ENCODE data around the gene TMEM150C. TPM values are rescaled to one million over a fixed set of nuclear protein-coding genes. Genes with fewer than 3 reads are reported as not detected.

TMEM150C gene
- polyA plus RNA-seq, 2 of the 4 experiments (the other 2 are of a cell fraction) = 1.5 to 2.1 TPM

DNA sequence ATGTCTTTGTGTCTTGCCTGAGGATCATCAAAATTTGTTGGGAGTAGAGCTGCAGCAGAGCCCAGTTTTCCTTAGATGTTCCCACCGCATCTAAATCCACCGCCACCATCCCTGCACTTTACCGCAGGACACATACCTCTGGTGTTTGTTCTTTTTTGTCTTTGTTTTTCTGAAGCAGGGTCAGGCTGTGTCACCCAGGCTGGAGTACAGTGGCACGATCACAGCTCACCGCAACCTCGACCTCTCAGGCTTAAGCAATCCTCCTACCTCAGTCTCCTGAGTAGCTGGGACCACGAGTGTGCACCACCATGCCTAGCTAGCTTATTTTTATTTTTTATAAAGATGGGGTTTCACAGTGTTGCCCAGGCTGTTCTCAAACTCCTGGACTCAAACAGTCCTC is 126.8 kb downstream of the TMEM150C start:
- ChIA-PET POLR2A (no interaction called here), CTCF (no interaction called here)
- no peak for ATAC-seq
- H3K27ac ChIP-seq = no peak overlapping the region
- H3K4me1 ChIP-seq = peaks cover 15% of the 10 kb centered on the region; the same call in 2 of the 3 replicates
- H3K4me2 ChIP-seq = no peak overlapping the region
- no peak for DNase-seq (ENCODE audit: low read depth in 1 of 2, low spot score in 1 of 2)
- H3K4me3 ChIP-seq = no peak overlapping the region
- WGBS (ENCODE audit: missing lambda C conversion rate) = 92% methylated on average over 7 of the region's 7 CpGs
- H3K9me3 ChIP-seq = no peaks in the 10 kb centered on the region
- no peak for FAIRE-seq
- TF ChIP-seq SMC3 (IDR thresholded peaks at IDR 0.05) (no peak), ZNF302 (CRISPR knock-in tag; IDR thresholded peaks at IDR 0.05) (no peak), EP300 (IDR thresholded peaks at IDR 0.05) (no peak), SREBF2 (IDR thresholded peaks at IDR 0.05) (no peak), HOXB13 (CRISPR knock-in tag; IDR thresholded peaks at IDR 0.05; ENCODE audit: low read depth) (no peak), JUNB (IDR thresholded peaks at IDR 0.05) (no peak), TFCP2L1 (CRISPR knock-in tag; IDR thresholded peaks at IDR 0.05) (no peak), PHF8 (IDR thresholded peaks at IDR 0.05; ENCODE audit: borderline replicate concordance, low read depth) (no peak)
- TF ChIP-seq, protein P1, sequence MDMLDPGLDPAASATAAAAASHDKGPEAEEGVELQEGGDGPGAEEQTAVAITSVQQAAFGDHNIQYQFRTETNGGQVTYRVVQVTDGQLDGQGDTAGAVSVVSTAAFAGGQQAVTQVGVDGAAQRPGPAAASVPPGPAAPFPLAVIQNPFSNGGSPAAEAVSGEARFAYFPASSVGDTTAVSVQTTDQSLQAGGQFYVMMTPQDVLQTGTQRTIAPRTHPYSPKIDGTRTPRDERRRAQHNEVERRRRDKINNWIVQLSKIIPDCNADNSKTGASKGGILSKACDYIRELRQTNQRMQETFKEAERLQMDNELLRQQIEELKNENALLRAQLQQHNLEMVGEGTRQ (IDR thresholded peaks at IDR 0.05) = no peak
- TF ChIP-seq, protein P2, sequence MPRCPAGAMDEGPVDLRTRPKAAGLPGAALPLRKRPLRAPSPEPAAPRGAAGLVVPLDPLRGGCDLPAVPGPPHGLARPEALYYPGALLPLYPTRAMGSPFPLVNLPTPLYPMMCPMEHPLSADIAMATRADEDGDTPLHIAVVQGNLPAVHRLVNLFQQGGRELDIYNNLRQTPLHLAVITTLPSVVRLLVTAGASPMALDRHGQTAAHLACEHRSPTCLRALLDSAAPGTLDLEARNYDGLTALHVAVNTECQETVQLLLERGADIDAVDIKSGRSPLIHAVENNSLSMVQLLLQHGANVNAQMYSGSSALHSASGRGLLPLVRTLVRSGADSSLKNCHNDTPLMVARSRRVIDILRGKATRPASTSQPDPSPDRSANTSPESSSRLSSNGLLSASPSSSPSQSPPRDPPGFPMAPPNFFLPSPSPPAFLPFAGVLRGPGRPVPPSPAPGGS (IDR thresholded peaks at IDR 0.05) = no peak
- TF ChIP-seq, protein P3, sequence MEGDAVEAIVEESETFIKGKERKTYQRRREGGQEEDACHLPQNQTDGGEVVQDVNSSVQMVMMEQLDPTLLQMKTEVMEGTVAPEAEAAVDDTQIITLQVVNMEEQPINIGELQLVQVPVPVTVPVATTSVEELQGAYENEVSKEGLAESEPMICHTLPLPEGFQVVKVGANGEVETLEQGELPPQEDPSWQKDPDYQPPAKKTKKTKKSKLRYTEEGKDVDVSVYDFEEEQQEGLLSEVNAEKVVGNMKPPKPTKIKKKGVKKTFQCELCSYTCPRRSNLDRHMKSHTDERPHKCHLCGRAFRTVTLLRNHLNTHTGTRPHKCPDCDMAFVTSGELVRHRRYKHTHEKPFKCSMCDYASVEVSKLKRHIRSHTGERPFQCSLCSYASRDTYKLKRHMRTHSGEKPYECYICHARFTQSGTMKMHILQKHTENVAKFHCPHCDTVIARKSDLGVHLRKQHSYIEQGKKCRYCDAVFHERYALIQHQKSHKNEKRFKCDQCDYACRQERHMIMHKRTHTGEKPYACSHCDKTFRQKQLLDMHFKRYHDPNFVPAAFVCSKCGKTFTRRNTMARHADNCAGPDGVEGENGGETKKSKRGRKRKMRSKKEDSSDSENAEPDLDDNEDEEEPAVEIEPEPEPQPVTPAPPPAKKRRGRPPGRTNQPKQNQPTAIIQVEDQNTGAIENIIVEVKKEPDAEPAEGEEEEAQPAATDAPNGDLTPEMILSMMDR (IDR thresholded peaks at IDR 0.05) = no peak
- TF ChIP-seq, protein P4, sequence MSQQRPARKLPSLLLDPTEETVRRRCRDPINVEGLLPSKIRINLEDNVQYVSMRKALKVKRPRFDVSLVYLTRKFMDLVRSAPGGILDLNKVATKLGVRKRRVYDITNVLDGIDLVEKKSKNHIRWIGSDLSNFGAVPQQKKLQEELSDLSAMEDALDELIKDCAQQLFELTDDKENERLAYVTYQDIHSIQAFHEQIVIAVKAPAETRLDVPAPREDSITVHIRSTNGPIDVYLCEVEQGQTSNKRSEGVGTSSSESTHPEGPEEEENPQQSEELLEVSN (IDR thresholded peaks at IDR 0.05; ENCODE audit: borderline replicate concordance, low read depth) = no peak
- TF ChIP-seq, protein P5, sequence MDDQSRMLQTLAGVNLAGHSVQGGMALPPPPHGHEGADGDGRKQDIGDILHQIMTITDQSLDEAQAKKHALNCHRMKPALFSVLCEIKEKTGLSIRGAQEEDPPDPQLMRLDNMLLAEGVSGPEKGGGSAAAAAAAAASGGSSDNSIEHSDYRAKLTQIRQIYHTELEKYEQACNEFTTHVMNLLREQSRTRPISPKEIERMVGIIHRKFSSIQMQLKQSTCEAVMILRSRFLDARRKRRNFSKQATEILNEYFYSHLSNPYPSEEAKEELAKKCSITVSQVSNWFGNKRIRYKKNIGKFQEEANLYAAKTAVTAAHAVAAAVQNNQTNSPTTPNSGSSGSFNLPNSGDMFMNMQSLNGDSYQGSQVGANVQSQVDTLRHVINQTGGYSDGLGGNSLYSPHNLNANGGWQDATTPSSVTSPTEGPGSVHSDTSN (IDR thresholded peaks at IDR 0.05) = no peak
- TF ChIP-seq, protein P6, sequence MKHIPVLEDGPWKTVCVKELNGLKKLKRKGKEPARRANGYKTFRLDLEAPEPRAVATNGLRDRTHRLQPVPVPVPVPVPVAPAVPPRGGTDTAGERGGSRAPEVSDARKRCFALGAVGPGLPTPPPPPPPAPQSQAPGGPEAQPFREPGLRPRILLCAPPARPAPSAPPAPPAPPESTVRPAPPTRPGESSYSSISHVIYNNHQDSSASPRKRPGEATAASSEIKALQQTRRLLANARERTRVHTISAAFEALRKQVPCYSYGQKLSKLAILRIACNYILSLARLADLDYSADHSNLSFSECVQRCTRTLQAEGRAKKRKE (CRISPR knock-in tag; IDR thresholded peaks at IDR 0.05; ENCODE audit: low read depth) = no peak
- TF ChIP-seq, protein P7, sequence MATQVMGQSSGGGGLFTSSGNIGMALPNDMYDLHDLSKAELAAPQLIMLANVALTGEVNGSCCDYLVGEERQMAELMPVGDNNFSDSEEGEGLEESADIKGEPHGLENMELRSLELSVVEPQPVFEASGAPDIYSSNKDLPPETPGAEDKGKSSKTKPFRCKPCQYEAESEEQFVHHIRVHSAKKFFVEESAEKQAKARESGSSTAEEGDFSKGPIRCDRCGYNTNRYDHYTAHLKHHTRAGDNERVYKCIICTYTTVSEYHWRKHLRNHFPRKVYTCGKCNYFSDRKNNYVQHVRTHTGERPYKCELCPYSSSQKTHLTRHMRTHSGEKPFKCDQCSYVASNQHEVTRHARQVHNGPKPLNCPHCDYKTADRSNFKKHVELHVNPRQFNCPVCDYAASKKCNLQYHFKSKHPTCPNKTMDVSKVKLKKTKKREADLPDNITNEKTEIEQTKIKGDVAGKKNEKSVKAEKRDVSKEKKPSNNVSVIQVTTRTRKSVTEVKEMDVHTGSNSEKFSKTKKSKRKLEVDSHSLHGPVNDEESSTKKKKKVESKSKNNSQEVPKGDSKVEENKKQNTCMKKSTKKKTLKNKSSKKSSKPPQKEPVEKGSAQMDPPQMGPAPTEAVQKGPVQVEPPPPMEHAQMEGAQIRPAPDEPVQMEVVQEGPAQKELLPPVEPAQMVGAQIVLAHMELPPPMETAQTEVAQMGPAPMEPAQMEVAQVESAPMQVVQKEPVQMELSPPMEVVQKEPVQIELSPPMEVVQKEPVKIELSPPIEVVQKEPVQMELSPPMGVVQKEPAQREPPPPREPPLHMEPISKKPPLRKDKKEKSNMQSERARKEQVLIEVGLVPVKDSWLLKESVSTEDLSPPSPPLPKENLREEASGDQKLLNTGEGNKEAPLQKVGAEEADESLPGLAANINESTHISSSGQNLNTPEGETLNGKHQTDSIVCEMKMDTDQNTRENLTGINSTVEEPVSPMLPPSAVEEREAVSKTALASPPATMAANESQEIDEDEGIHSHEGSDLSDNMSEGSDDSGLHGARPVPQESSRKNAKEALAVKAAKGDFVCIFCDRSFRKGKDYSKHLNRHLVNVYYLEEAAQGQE (IDR thresholded peaks at IDR 0.05) = no peak

DNA sequence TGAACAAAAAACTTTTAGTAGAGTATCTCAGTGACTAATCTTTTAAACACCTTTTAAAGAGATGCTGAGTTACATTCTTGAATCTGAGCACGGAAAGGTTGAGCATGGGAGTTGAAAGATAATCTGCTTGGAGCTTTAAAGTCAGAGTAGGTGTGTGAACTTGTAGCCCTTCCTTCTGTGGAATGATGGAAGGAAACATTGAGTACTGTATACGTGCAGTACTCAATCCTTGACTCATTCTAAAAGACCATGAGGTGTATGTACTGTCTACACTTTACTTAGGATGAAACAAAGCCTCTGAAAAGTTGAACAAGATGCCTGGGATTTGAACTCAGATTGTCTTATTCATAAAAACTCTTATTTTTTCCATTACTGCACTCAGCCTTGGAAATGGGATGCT is 128.0 kb downstream of the TMEM150C start:
- ChIA-PET POLR2A (no interaction called here), CTCF (no interaction called here)
- ATAC-seq = no peak
- TF ChIP-seq TP53 (CRISPR knock-in tag; IDR thresholded peaks at IDR 0.05) (no peak), FOSB (CRISPR knock-in tag; IDR thresholded peaks at IDR 0.05) (no peak), NPAS2 (CRISPR knock-in tag; IDR thresholded peaks at IDR 0.05; ENCODE audit: borderline replicate concordance) (no peak), MYC (IDR thresholded peaks at IDR 0.05; ENCODE audit: borderline replicate concordance, low read length) (no peak)
- TF ChIP-seq, protein P8, sequence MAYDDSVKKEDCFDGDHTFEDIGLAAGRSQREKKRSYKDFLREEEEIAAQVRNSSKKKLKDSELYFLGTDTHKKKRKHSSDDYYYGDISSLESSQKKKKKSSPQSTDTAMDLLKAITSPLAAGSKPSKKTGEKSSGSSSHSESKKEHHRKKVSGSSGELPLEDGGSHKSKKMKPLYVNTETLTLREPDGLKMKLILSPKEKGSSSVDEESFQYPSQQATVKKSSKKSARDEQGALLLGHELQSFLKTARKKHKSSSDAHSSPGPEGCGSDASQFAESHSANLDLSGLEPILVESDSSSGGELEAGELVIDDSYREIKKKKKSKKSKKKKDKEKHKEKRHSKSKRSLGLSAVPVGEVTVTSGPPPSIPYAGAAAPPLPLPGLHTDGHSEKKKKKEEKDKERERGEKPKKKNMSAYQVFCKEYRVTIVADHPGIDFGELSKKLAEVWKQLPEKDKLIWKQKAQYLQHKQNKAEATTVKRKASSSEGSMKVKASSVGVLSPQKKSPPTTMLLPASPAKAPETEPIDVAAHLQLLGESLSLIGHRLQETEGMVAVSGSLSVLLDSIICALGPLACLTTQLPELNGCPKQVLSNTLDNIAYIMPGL (CRISPR knock-in tag; IDR thresholded peaks at IDR 0.05; ENCODE audit: borderline replicate concordance) = no peak
- TF ChIP-seq, protein P3 (IDR thresholded peaks at IDR 0.05) = no peak
- H3K9me3 ChIP-seq = no peaks in the 10 kb centered on the region
- FAIRE-seq = no peak
- WGBS (ENCODE audit: missing lambda C conversion rate) = 89% methylated on average over 2 of the region's 2 CpGs
- H3K4me1 ChIP-seq = peaks cover 15% of the 10 kb centered on the region; the same call in 2 of the 3 replicates
- DNase-seq (ENCODE audit: low read depth in 1 of 2, low spot score in 1 of 2) = no peak
- no peak overlapping the region for H3K4me2 ChIP-seq
- H3K4me3 ChIP-seq = no peak overlapping the region
- H3K27ac ChIP-seq = no peak overlapping the region

Data from A549 (cell line).